Transverse colon (tissue), 4 donors: ENCODE data around the gene SLC26A4. TPM values are rescaled to one million over a fixed set of nuclear protein-coding genes. Genes with fewer than 3 reads are reported as not detected.

Source experiments
- DNase-seq: peaks from one replicate; pipeline ENCODE4 v3.0.0-alpha.2; 2019
- H3K27ac ChIP-seq, 4 donors: fragments of 200-600 bp; sonication (generic); 2 replicates each; pipeline ENCODE4 v1.5.1; 2016 to 2018; ENCODE audit warnings: inconsistent platforms in 4 of 4
- H3K27me3 ChIP-seq: fragments of 200-600 bp; sonication (generic); 2 replicates; pipeline ENCODE4 v1.5.1; 2017; ENCODE audit warnings: inconsistent platforms
- H3K36me3 ChIP-seq, 4 donors: fragments of 200-600 bp; sonication (generic); 2 replicates each; pipeline ENCODE4 v1.5.1; 2017 to 2019; ENCODE audit warnings: inconsistent platforms in 4 of 4
- H3K4me1 ChIP-seq, 4 donors: fragments of 200-600 bp; sonication (generic); 2 replicates each; pipeline ENCODE4 v1.5.1; 2017 to 2020; ENCODE audit warnings: inconsistent platforms in 4 of 4
- H3K4me3 ChIP-seq, 4 donors: fragments of 200-600 bp; sonication (generic); 1 replicate in 1 of 4; 2 replicates in 3 of 4; pipeline versions ENCODE4 v1.5.1 to v1.6.1; 2017 to 2019; ENCODE audit warnings: inconsistent platforms in 4 of 4
- H3K9me3 ChIP-seq, 2 donors: fragments of 200-600 bp; sonication (generic); 2 replicates each; pipeline ENCODE4 v1.5.1; 2017 to 2019; ENCODE audit warnings: inconsistent platforms in 2 of 2
- CTCF ChIP-seq, 5 experiments: fragments of 200-600 bp in 3 of 5; fragments of 450-650 bp in 2 of 5; sonication (generic) in 3 of 5; IDR thresholded peaks; 1 replicate in 2 of 5; 2 replicates in 3 of 5; pipeline ENCODE4 v1.5.1; 2016 to 2017; ENCODE audit warnings: antibody characterized with exemption in 5 of 5, inconsistent platforms in 3 of 5, mild to moderate bottlenecking in 2 of 5, moderate library complexity in 1 of 5
- EP300 ChIP-seq: sonication (generic); formaldehyde crosslinking; IDR thresholded peaks from one replicate; pipeline ENCODE4 v1.6.1; 2017; ENCODE audit warnings: antibody characterized with exemption, low read depth
- POLR2A ChIP-seq: fragments of 450-650 bp; IDR thresholded peaks from one replicate; pipeline ENCODE4 v1.6.1; 2016; ENCODE audit warnings: antibody characterized with exemption, mild to moderate bottlenecking, moderate library complexity
- POLR2AphosphoS5 ChIP-seq, 3 donors: sonication (generic); formaldehyde crosslinking; IDR thresholded peaks; one replicate each; pipeline ENCODE4 v1.6.1; 2016; ENCODE audit warnings: antibody characterized with exemption in 3 of 3
- WGBS, 2 donors: methylation state at CpG; one replicate each; pipeline ENCODE4 v1.1.5; 2018; ENCODE audit warnings: low coverage in 1 of 2; 5-methylcytosine and 5-hydroxymethylcytosine counted together
- in situ Hi-C, 4 donors: fragments of 200-750 bp; cut with MboI; loops; one replicate each; pipeline versions ENCODE4 v1.15.0 to v1.15.1; 2017; ENCODE audit warnings: low sequenced_read_pairs in 3 of 4, low pct_ligation_motif_present in 1 of 4, low pct_unique_long_range_greater_than_20kb in 1 of 4
- intact Hi-C: fragments of 100-400 bp; cut with DNase I; formaldehyde crosslinking; loops from one replicate; pipeline ENCODE4 v1.15.1; 2023; ENCODE audit warnings: low total_unique reads
- total RNA-seq, 4 donors: library from RNA; depleted of rRNA; stranded (reverse); fragments of >200 nt; gene quantifications; one replicate each; pipeline ENCODE4 v1.1.0, GENCODE V29; 2016

Gene SLC26A4
- total RNA-seq, 4 donors from 2014 or later = 0.16 to 0.41 TPM; not detected in 2

- H3K4me1 ChIP-seq = no peaks in the 10 kb centered on the region
- intact Hi-C loops = no loop called here
- no peak overlapping the region for H3K27ac ChIP-seq
- no peaks in the 10 kb centered on the region for H3K9me3 ChIP-seq
- in situ Hi-C loops = no loop called here
- WGBS, 2 donors = 95 to 100% methylated on average over 1 to 8 of the region's 8 CpGs
- H3K4me3 ChIP-seq = no peak overlapping the region
- no peaks in the 10 kb centered on the region for H3K27me3 ChIP-seq
- DNase-seq = no peak
- TF ChIP-seq CTCF (IDR thresholded peaks at IDR 0.05) = no peak
- no peak for TF ChIP-seq POLR2AphosphoS5 (IDR thresholded peaks at IDR 0.05)
- no peak for TF ChIP-seq POLR2A
- no peak for TF ChIP-seq EP300
- no peaks in the 10 kb centered on the region for H3K36me3 ChIP-seq
Observed at GRCh38 chr7:107628461-107629064, 32.1 kb upstream of the SLC26A4 start.

- intact Hi-C loops (no loop called here), in situ Hi-C loops (no loop called here)
- no peak for TF ChIP-seq POLR2AphosphoS5 (IDR thresholded peaks at IDR 0.05)
- no peak for TF ChIP-seq POLR2A
- no peak for TF ChIP-seq CTCF (IDR thresholded peaks at IDR 0.05)
- no peak for TF ChIP-seq EP300
- Histone ChIP-seq H3K27me3 (no peaks in the 10 kb centered on the region), H3K9me3 (no peaks in the 10 kb centered on the region), H3K36me3 (no peaks in the 10 kb centered on the region), H3K4me1 (no peaks in the 10 kb centered on the region), H3K4me3 (no peak overlapping the region), H3K27ac (no peak overlapping the region)
- WGBS, 2 donors = 80 to 92% methylated on average over 2 to 8 of the region's 8 CpGs
- DNase-seq = no peak
Observed at GRCh38 chr7:107630342-107630741, 30.3 kb upstream of the SLC26A4 start.

- Histone ChIP-seq H3K4me1 (no peaks in the 10 kb centered on the region), H3K9me3 (no peaks in the 10 kb centered on the region), H3K27me3 (no peaks in the 10 kb centered on the region), H3K4me3 (no peak overlapping the region), H3K27ac (no peak overlapping the region), H3K36me3 (no peaks in the 10 kb centered on the region)
- in situ Hi-C loops (no loop called here), intact Hi-C loops (no loop called here)
- 90 to 100% methylated on average over 1 to 12 of the region's 12 CpGs for WGBS, 2 donors
- TF ChIP-seq POLR2AphosphoS5 (IDR thresholded peaks at IDR 0.05) (no peak), EP300 (no peak), CTCF (IDR thresholded peaks at IDR 0.05) (no peak), POLR2A (no peak)
- DNase-seq = no peak
Observed at GRCh38 chr7:107631588-107632491, 28.8 kb upstream of the SLC26A4 start.

- Histone ChIP-seq H3K36me3 (no peaks in the 10 kb centered on the region), H3K27me3 (no peaks in the 10 kb centered on the region), H3K4me1 (no peaks in the 10 kb centered on the region), H3K27ac (no peak overlapping the region), H3K9me3 (no peaks in the 10 kb centered on the region), H3K4me3 (no peak overlapping the region)
- WGBS, 2 donors = 100% methylated on average over 2 of the region's 2 CpGs; no CpG with 5 or more reads in 1 of the 2 donors
- intact Hi-C loops (no loop called here), in situ Hi-C loops (no loop called here)
- DNase-seq = no peak
- TF ChIP-seq POLR2AphosphoS5 (IDR thresholded peaks at IDR 0.05) (no peak), EP300 (no peak), POLR2A (no peak), CTCF (IDR thresholded peaks at IDR 0.05) (no peak)
Observed at GRCh38 chr7:107632492-107632865, 28.1 kb upstream of the SLC26A4 start.
